ENCODE measurements around the gene OPA1. TPM values are rescaled to one million over a fixed set of nuclear protein-coding genes. Genes with fewer than 3 reads are reported as not detected.

The OPA1 gene
- total and polyA plus RNA-seq, 2 of the 4 experiments (the other 2 are of a cell fraction): 17.8 to 73.7 TPM

GRCh38 chr3:193712938-193713337 is 119.9 kb downstream of the OPA1 start:
- in situ Hi-C loops (cut with MboI; ENCODE audit: low sequenced_read_pairs) (no loop called here), intact Hi-C loops (cut with micrococcal nuclease) (no loop called here), dilution Hi-C loops (cut with HindIII; ENCODE audit: low sequenced_read_pairs, unreplicated experiment) (no loop called here)
- ATAC-seq (ENCODE audit: low read depth) (no peak), DNase-seq (no peak)
- Histone ChIP-seq H2AK9ac (replicated peaks; ENCODE audit: low read depth, low read length, poor library complexity) (no peak overlapping the region), H3K4me3 (ENCODE audit: insufficient read depth, low read depth, low read length) (no peak overlapping the region), H4K20me1 (ENCODE audit: insufficient read depth, low read length) (no peaks in the 10 kb centered on the region), H4K91ac (ENCODE audit: insufficient read depth, low read depth, low read length) (no peak overlapping the region), H2BK15ac (ENCODE audit: low read depth, low read length) (no peak overlapping the region), H4K5ac (ENCODE audit: low read depth, low read length) (no peak overlapping the region), H3K36me3 (ENCODE audit: control insufficient read depth, insufficient read depth, low read length) (no peaks in the 10 kb centered on the region), H2AK5ac (ENCODE audit: low read depth, low read length) (no peak overlapping the region), H3K27me3 (ENCODE audit: control insufficient read depth, insufficient read depth, low read length) (no peaks in the 10 kb centered on the region), H3K23ac (ENCODE audit: low read depth, low read length) (no peak overlapping the region), H3K79me1 (ENCODE audit: low read depth in 1 of 2, low read length in 2 of 2) (no peaks in the 10 kb centered on the region), H4K8ac (ENCODE audit: low read depth in 2 of 2, low read length in 2 of 2) (no peak overlapping the region), H3K18ac (ENCODE audit: low read depth, low read length) (no peak overlapping the region), H3K9ac (ENCODE audit: low read depth, low read length) (no peak overlapping the region), H2BK5ac (ENCODE audit: low read depth, low read length, poor library complexity, severe bottlenecking) (no peak overlapping the region), H3K27ac (ENCODE audit: insufficient read depth, low read length) (no peak overlapping the region), H3K4me1 (ENCODE audit: control insufficient read depth, insufficient read depth, low read length) (no peaks in the 10 kb centered on the region), H3K4ac (ENCODE audit: low read depth, low read length) (no peak overlapping the region), H2AFZ (replicated peaks; ENCODE audit: low read length, poor library complexity) (no peak overlapping the region), H3K14ac (replicated peaks; ENCODE audit: low read depth, low read length) (no peak overlapping the region), H3K9me3 (ENCODE audit: control insufficient read depth, insufficient read depth, low read length) (peaks cover 8% of the 10 kb centered on the region), H2BK120ac (ENCODE audit: low read depth, low read length) (no peak overlapping the region), H2BK20ac (ENCODE audit: low read depth, low read length) (no peak overlapping the region), H3K4me2 (ENCODE audit: low read depth, low read length) (no peak overlapping the region), H3K9me1 (ENCODE audit: insufficient read depth, low read length) (no peaks in the 10 kb centered on the region), H3K56ac (ENCODE audit: extremely low read depth, insufficient read depth, low read length) (no peak overlapping the region)
- 81% methylated on average over 4 of the region's 5 CpGs; no CpG with 5 or more reads in 1 of the 2 experiments for WGBS, 2 experiments (ENCODE audit: extremely low coverage in 2 of 2, insufficient read length in 1 of 2)
- POLR2A ChIA-PET (ENCODE audit: unreplicated experiment): no interaction called here
- CTCF ChIA-PET: no interaction called here
- BruUV-seq (replicated peaks): no TSS peak
- TF ChIP-seq MAZ (IDR thresholded peaks at IDR 0.05; ENCODE audit: borderline replicate concordance, low read depth, low read length) (no peak), RFX5 (IDR thresholded peaks at IDR 0.05; ENCODE audit: low read depth, low read length) (no peak), RAD21 (IDR thresholded peaks at IDR 0.05; ENCODE audit: low read length) (no peak), BHLHE40 (IDR thresholded peaks at IDR 0.05; ENCODE audit: low read depth, low read length) (no peak)
